GM12878 (cell line): ENCODE data around the gene ENDOU. TPM values are rescaled to one million over a fixed set of nuclear protein-coding genes. Genes with fewer than 3 reads are reported as not detected.

ENCODE experiments used
- ATAC-seq: fragments of 200-7000 bp; cut with Tn5 transposase; 3 replicates; pipeline ENCODE4 v1.9.1; 2020; ENCODE audit warnings: mild to moderate bottlenecking, moderate library complexity
- BruUV-seq: library from RNA; stranded (reverse); fragments of 400-500 nt; replicated peaks from 2 replicates; lab custom pipeline; 2021; lab: Mats Ljungman, UMichigan
- CTCF ChIA-PET: fragments of 300-600 bp; sonication (Branson Sonifier 250); formaldehyde crosslinking; extraction: SDS; loops from one replicate; lab custom pipeline; 2021; ENCODE audit warnings: inconsistent platforms; lab: Yijun Ruan, JAX
- POLR2A ChIA-PET: fragments of 350-600 bp; formaldehyde crosslinking; extraction: SDS; loops from one replicate; lab custom pipeline; 2021; ENCODE audit warnings: inconsistent platforms; lab: Charles Lee
- RAD21 ChIA-PET: fragments of 300-600 bp; sonication (Branson Sonifier 250); formaldehyde crosslinking; loops from one replicate; lab custom pipeline; 2023; ENCODE audit warnings: antibody characterized with exemption; ENCODE audit not compliant: unreplicated experiment; lab: Charles Lee
- SMC1A ChIA-PET: fragments of 300-600 bp; sonication (Branson Sonifier 250); formaldehyde crosslinking; loops from one replicate; lab custom pipeline; 2023; ENCODE audit not compliant: unreplicated experiment, uncharacterized antibody; lab: Charles Lee
- DNase-seq: peaks from one replicate; pipeline ENCODE4 v3.0.0-alpha.2; 2011; ENCODE audit warnings: low read depth, low spot score
- FAIRE-seq: peaks from 3 replicates; lab custom pipeline; 2011; peaks lifted over from hg19 to GRCh38; lab: Jason Lieb, UNC
- H2AFZ ChIP-seq: 2 replicates; pipeline ENCODE4 v1.6.0; 2011; ENCODE audit warnings: low read depth, low read length, control low read depth; ENCODE audit not compliant: control insufficient read depth
- H3K27ac ChIP-seq: 2 replicates; pipeline ENCODE4 v1.5.1; 2011; ENCODE audit warnings: control low read depth; ENCODE audit not compliant: control insufficient read depth, insufficient read depth
- H3K27me3 ChIP-seq, 2 experiments: replicated peaks in 1 of 2; 2 replicates each; pipeline versions ENCODE4 v1.6.0 to v1.6.1; 2011; ENCODE audit warnings: low read length in 1 of 2; ENCODE audit not compliant: control insufficient read depth in 2 of 2, insufficient read depth in 2 of 2
- H3K36me3 ChIP-seq, 2 experiments: 2 replicates each; pipeline ENCODE4 v1.5.1; 2011; ENCODE audit warnings: low read length in 1 of 2; ENCODE audit not compliant: control insufficient read depth in 2 of 2, insufficient read depth in 2 of 2
- H3K4me1 ChIP-seq: 2 replicates; pipeline ENCODE4 v1.6.1; 2011; ENCODE audit warnings: mild to moderate bottlenecking, low read length, moderate library complexity, mixed read lengths; ENCODE audit not compliant: control insufficient read depth, insufficient read depth
- H3K4me2 ChIP-seq: 2 replicates; pipeline ENCODE4 v1.6.0; 2011; ENCODE audit warnings: control low read depth; ENCODE audit not compliant: control insufficient read depth, insufficient read depth
- H3K4me3 ChIP-seq: fragments of 200-600 bp; sonication (generic); 2 replicates; pipeline ENCODE4 v1.5.1; 2016
- H3K79me2 ChIP-seq: 2 replicates; pipeline ENCODE4 v1.6.0; 2011; ENCODE audit warnings: low read length; ENCODE audit not compliant: control insufficient read depth, insufficient read depth
- H3K9ac ChIP-seq: 2 replicates; pipeline ENCODE4 v1.8.0; 2011; ENCODE audit warnings: low read length, control low read depth, mixed read lengths; ENCODE audit not compliant: control insufficient read depth, insufficient read depth
- H3K9me3 ChIP-seq: replicated peaks from 3 replicates; pipeline ENCODE4 v1.5.1; 2011; ENCODE audit warnings: mild to moderate bottlenecking, low read length; ENCODE audit not compliant: control insufficient read depth, insufficient read depth
- H4K20me1 ChIP-seq: 2 replicates; pipeline ENCODE4 v1.6.0; 2011; ENCODE audit not compliant: control insufficient read depth, insufficient read depth
- BCL11A ChIP-seq: IDR thresholded peaks from 2 replicates; pipeline ENCODE4 v1.6.1; 2011; ENCODE audit warnings: low read depth, low read length
- MEF2B ChIP-seq: fragments of 450-650 bp; IDR thresholded peaks from 2 replicates; pipeline ENCODE4 v1.6.1; 2018; ENCODE audit warnings: mild to moderate bottlenecking, moderate library complexity; ENCODE audit not compliant: partially characterized antibody, poor library complexity, severe bottlenecking
- MYB ChIP-seq: fragments of 150-350 bp; IDR thresholded peaks from 2 replicates; pipeline ENCODE4 v1.6.1; 2014; ENCODE audit warnings: mild to moderate bottlenecking, low read depth, low read length, borderline replicate concordance
- SIX5 ChIP-seq: IDR thresholded peaks from 2 replicates; pipeline ENCODE4 v1.6.1; 2011; ENCODE audit warnings: mild to moderate bottlenecking, low read depth, low read length, moderate library complexity; ENCODE audit not compliant: severe bottlenecking
- TBL1XR1 ChIP-seq: IDR thresholded peaks from 2 replicates; pipeline ENCODE4 v1.6.1; 2012; ENCODE audit warnings: low read depth, low read length, improper control_type of control experiment
- WGBS: methylation state at CpG from one replicate; pipeline ENCODE4 v1.1.6; 2016; ENCODE audit warnings: low lambda C conversion rate; ENCODE audit not compliant: insufficient replicate concordance, insufficient coverage; ENCODE audit errors: missing lambda C conversion rate; 5-methylcytosine and 5-hydroxymethylcytosine counted together
- in situ Hi-C: fragments of 300-500 bp; cut with MboI; formaldehyde crosslinking; loops from 9 replicates; pipeline ENCODE4 v1.14.3; 2018; ENCODE audit warnings: mixed read lengths
- intact Hi-C: fragments of 100-400 bp; cut with micrococcal nuclease; formaldehyde crosslinking; loops from one replicate; pipeline ENCODE4 v1.14.2; 2022; ENCODE audit not compliant: unreplicated experiment
- polyA plus RNA-seq, 11 experiments: library from polyadenylated mRNA; depleted of rRNA in 4 of 11; unstranded in 6 of 11; stranded (reverse) in 5 of 11; fragments of >200 nt; fragmentation: Nextera tagmentation in 4 of 11; fragmentation: Illumina TruSeq in 1 of 11; extraction: Ambion mirVana in 4 of 11; extraction: Trizol in 1 of 11; gene quantifications; 1 replicate in 1 of 11; 2 replicates in 10 of 11; pipeline versions ENCODE4 v1.2.1 to v1.2.3, GENCODE V29; 2011 to 2016; ENCODE audit warnings: inconsistent platforms in 2 of 11, missing spikeins in 2 of 11, low read depth in 1 of 11
- total RNA-seq, 4 experiments: library from RNA; depleted of rRNA in 3 of 4; stranded (reverse); fragments of >200 nt in 3 of 4; fragmentation: Illumina TruSeq in 1 of 4; extraction: Trizol in 1 of 4; gene quantifications; 2 replicates each; pipeline versions ENCODE4 v1.2.1 to v1.2.3, GENCODE V29; 2013 to 2021
- TF ChIP-seq, protein P1 (sequence below): fragments of 450-650 bp; IDR thresholded peaks from 2 replicates; pipeline ENCODE4 v1.6.1; 2016; ENCODE audit warnings: mild to moderate bottlenecking
- TF ChIP-seq, protein P2 (sequence below): IDR thresholded peaks from 2 replicates; pipeline ENCODE4 v1.6.1; 2011; ENCODE audit warnings: low read depth, low read length, improper control_type of control experiment, borderline replicate concordance

The ENDOU gene
- total and polyA plus RNA-seq, 10 of the 15 experiments (the other 5 are each of a cell fraction or from before 2014, with no cell fraction given), result 0.03 to 0.17 (median 0.10) TPM; not detected in 4

DNA sequence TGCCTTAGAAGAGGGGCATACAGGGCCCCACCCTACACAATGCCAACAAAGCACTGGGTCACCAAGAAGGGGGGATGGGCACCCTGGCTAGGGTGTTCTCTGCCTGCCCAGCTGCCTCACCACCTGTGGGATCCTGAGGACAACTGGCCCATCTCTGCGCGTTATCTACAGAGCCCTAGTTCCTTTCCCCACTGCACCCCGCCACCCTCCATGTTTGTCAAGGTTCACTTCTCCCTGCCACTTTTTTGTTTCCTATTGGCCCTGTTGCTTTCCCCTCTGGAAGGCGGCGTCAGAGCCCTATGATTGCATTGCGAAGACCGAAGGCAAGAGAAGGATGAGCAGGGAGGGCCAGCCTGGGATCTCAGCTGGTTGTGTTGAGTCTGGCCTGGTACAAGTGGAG, 49.4 kb upstream of the ENDOU start:
- no peak for FAIRE-seq
- H3K27ac ChIP-seq, result no peak overlapping the region
- H3K9ac ChIP-seq, result no peak overlapping the region
- ChIA-PET SMC1A (interaction anchor here (1.8 to 11.3 kb wide), 2 partner anchors 7 to 32 kb away, joined by 7 to 139 read pairs; no protein-coding TSS in a partner anchor), CTCF (interaction anchor here (1.0 to 19.3 kb wide), 6 partner anchors 16 to 62 kb away, joined by 4 to 814 read pairs (median 66); partner anchors contain the start of gene RAPGEF3), RAD21 (interaction anchor here (1.1 to 9.0 kb wide), 4 partner anchors 33 to 65 kb away, joined by 4 to 120 read pairs (median 26); no protein-coding TSS in a partner anchor), POLR2A (interaction anchor here (2.1 kb wide), 1 partner anchor 32 kb away, joined by 5 read pairs; no protein-coding TSS in a partner anchor)
- 95% methylated on average over 7 of the region's 7 CpGs for WGBS
- DNase-seq, result no peak
- H3K4me2 ChIP-seq, result no peak overlapping the region
- H3K79me2 ChIP-seq, result no peaks in the 10 kb centered on the region
- ATAC-seq, result no peak
- peaks cover 17% of the 10 kb centered on the region; the same call in 1 of the 2 replicates for H3K4me1 ChIP-seq
- TF ChIP-seq MEF2B, result no peak
- TF ChIP-seq, protein P1, sequence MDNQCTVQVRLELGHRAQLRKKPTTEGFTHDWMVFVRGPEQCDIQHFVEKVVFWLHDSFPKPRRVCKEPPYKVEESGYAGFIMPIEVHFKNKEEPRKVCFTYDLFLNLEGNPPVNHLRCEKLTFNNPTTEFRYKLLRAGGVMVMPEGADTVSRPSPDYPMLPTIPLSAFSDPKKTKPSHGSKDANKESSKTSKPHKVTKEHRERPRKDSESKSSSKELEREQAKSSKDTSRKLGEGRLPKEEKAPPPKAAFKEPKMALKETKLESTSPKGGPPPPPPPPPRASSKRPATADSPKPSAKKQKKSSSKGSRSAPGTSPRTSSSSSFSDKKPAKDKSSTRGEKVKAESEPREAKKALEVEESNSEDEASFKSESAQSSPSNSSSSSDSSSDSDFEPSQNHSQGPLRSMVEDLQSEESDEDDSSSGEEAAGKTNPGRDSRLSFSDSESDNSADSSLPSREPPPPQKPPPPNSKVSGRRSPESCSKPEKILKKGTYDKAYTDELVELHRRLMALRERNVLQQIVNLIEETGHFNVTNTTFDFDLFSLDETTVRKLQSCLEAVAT, result no peak
- TF ChIP-seq TBL1XR1, result no peak
- TF ChIP-seq SIX5, result no peak
- TF ChIP-seq BCL11A, result no peak
- no peak for TF ChIP-seq MYB
- TF ChIP-seq, protein P2, sequence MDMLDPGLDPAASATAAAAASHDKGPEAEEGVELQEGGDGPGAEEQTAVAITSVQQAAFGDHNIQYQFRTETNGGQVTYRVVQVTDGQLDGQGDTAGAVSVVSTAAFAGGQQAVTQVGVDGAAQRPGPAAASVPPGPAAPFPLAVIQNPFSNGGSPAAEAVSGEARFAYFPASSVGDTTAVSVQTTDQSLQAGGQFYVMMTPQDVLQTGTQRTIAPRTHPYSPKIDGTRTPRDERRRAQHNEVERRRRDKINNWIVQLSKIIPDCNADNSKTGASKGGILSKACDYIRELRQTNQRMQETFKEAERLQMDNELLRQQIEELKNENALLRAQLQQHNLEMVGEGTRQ, result no peak
- in situ Hi-C loops (loop anchor here (5.0 kb wide), 2 partner anchors 62 to 122 kb away; no protein-coding TSS in a partner anchor), intact Hi-C loops (loop anchor here (5.0 to 10.0 kb wide), 2 partner anchors 63 to 740 kb away; no protein-coding TSS in a partner anchor)
- no peaks in the 10 kb centered on the region for H4K20me1 ChIP-seq
- H3K27me3 ChIP-seq, result no peaks in the 10 kb centered on the region
- H3K4me3 ChIP-seq, result no peak overlapping the region
- H3K36me3 ChIP-seq, result no peaks in the 10 kb centered on the region
- no TSS peak for BruUV-seq
- no peak overlapping the region for H2AFZ ChIP-seq
- no peaks in the 10 kb centered on the region for H3K9me3 ChIP-seq
